NCI-H345 treated with DMSO at 0.1 percent for 48 hours (cell line): ENCODE results near the gene MYL11.
A peak's percentile ranks its signal among the peaks of the same experiment; 100 is the strongest.
"Not testable (repeated sequence)": the region's sequence is repeated elsewhere in the genome, so short reads cannot be mapped to it uniquely, and the experiment has no call there.

Experiments used
- DNase-seq: peaks from one replicate; lab custom pipeline; 2025; ENCODE audit not compliant: unreplicated experiment; lab: John Stamatoyannopoulos, UW

MYL11 gene

GRCh38 chr16:30374538-30374937 lies at the start of gene MYL11:
MYL11 (plus strand) TSS chr16:30374802; CDS start chr16:30374858, 56 bp downstream.
- DNase-seq = no peak

DNA sequence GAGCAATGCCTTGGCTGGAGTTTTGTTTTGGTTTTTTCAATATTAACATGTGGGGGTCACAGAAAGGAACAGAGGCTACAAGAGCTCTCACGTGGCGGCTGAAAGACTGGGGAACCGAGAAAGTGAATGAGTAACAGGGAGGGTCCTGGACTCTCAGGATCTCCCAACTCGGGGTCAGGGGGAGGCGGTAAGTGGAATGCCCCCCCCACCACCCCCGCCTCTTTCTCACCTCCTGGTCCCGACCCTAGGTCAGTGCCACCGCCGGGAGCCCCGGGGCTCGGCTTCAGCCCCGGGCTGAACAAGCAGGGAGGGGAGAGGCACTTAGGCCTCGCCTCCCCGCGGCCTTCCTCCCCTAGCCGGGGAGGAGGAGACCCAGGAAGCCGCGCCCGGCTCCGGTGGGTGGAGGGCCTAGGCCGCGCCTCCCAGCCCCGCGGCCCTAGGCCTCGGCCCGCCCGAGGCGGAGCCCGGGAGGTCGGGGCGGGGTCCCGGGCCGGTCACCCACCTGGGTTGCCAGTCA lies 40.1 kb upstream of the MYL11 start:
- DNase-seq = peak; percentile 40

GRCh38 chr16:30335028-30335597 lies 39.5 kb upstream of the MYL11 start:
- DNase-seq = peak; percentile 74

GRCh38 chr16:30335598-30336474 lies 38.8 kb upstream of the MYL11 start:
- DNase-seq = no peak

DNA sequence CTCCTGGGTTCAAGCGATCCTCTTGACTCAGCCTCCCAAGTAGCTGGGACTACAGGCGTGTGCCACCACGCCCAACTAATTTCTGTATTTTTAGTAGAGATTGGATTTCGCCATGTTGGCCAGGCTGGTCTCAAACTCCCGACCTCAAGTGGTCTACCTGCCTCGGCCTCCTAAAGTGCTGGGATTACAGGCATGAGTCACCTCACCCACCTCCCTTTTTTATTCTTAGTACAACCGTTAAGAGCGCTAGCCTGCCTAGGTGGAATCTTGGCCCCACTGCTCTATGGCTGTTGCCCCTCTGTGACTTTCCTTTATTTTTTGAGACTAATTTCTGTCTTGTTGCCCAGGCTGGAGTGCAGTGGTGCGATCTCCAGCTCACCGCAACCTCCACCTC lies 36.6 kb upstream of the MYL11 start:
- DNase-seq = not testable (repeated sequence)

DNA sequence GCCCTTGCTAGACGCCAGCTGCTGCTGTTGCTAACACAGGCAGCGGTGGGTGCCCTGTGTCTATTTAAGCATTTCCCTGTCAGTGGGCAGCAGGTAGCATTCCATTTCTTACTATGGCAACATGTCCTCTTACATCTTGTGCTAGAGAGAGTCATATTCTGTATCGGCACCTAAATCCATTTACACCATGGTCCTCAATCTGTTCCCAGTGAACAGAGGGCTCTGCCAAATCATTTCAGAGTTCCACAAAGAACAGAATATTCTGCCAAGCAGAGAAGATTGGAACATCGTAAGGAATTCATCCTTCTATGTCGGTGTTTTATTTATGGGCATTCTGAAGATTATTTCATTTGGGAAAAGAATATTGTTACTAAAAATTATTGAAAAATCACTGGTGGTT lies 35.9 kb upstream of the MYL11 start:
- not testable (repeated sequence) for DNase-seq

GRCh38 chr16:30340621-30341020 lies 34.0 kb upstream of the MYL11 start:
- DNase-seq = peak; percentile 89

GRCh38 chr16:30341971-30342370 lies 32.6 kb upstream of the MYL11 start:
- DNase-seq = not testable (repeated sequence)

DNA sequence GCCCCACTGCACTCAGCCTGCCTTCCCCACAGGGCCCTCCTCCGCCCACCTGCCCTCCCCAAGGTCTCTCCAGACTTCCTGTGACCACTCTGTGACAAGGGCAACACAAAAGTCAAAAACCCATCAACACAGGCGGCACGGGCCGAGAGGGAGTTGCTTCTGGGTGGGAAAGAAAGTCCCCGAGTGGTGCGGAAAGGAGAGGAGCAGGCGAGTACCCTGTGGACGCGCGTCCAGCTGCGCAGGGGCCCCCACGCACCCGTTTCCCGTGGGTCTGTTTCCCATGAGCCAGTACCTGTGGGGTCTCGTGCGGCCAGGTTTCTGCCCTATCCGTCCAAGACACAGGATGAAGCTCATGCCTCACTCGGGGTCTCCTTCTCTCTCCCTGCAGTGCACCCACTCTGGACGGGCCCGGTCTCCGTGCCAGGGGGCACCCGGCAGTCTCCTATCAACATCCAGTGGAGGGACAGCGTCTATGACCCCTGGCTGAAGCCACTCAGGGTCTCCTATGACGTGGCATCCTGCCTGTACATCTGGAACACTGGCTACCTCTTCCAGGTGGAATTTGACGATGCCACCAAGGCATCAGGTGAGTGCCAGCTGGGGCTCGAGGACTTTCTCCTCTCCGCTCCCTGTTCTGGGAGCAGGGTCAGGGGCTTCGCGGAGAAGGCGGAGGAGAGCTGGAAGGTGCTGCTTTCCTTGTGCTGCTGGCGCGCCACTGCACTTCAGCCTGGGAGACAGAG lies 31.7 kb upstream of the MYL11 start:
- DNase-seq = no peak

GRCh38 chr16:30343491-30343820 lies 31.1 kb upstream of the MYL11 start:
- DNase-seq = not testable (repeated sequence)

- DNase-seq = no peak
Measured at GRCh38 chr16:30346286-30346685, 28.3 kb upstream of the MYL11 start.

DNA sequence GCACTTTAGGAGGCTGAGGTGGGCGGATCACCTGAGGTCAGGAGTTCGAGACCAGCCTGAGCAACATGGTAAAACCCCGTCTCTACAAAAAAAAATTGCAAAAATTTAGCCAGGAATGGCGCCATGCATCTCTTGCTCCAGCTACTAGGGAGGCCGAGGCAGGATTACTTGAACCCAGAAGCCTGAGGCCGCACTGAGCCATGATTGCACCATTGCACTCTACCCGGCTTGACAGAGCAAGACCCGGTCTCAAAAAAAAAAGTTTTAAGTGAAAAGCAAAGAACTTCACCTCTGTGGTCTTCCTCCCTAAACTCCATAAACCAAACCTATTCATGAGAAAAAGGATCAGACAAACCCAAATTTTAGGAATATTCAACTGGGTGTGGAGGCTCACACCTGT lies 26.5 kb upstream of the MYL11 start:
- no peak for DNase-seq

- DNase-seq = no peak
Measured at GRCh38 chr16:30348929-30349328, 25.7 kb upstream of the MYL11 start.

- no peak for DNase-seq
Measured at GRCh38 chr16:30349675-30350074, 24.9 kb upstream of the MYL11 start.

GRCh38 chr16:30350134-30350871 lies 24.3 kb upstream of the MYL11 start:
- no peak for DNase-seq

DNA sequence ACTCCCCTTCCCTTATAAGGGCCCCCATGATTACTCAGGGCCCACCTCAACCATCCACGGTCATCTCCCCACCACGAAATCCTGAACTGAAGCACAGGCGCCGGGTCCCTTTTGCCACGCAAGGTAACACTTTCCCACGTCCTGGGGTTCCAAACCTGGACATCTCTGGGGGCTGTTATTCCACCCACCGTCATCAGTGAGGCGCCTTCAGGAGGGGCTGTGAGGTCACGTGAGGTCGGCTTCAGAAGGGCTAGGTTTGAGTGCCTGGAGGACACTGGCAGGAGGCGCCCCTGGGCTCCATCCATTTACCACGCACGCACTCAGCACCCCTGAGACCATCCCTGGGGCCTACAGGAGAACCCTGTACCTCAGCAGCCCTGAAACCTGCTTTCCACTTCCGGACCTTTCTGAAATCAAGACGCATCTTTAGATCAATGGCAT lies 23.6 kb upstream of the MYL11 start:
- no peak for DNase-seq

DNA sequence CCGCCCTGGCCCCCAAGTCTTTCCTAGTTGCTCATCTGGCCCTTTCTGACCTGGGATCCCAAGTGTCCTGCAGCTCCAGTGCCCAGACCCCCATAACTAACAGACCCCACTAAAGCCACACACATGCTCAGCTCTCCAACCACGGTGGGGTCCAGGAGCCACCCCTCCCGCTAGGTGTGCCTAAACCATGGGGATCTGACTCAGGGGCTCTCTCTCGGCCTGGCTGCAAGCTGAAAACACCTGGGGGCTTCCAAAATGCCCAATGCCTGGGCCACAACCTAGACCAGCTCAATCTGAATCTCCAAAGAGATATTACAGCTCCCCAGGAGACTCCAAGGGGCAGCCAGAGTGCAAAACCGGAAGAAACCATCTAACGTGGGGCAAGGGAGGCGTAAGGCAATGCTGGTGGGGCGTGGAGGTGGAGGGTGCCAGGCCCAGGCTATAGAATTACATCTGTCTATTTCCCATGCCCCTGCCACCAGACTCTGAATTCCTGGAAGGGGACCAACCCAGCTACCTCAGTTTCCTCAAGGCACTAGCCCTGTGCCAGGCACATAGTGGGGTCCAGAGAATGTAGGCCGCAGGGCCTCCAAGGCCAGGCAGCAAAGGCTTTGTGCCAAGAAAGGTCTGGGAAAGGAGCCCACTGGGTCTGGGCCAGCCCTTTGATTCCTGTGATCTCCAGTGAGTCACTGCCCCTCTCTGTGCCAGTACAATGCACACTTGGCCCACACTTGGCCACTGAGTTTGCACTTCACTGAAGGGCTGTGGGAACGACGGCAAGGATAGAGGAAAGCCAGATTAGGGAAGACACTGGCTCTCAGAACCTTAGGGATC lies 22.8 kb upstream of the MYL11 start:
- DNase-seq = no peak

DNA sequence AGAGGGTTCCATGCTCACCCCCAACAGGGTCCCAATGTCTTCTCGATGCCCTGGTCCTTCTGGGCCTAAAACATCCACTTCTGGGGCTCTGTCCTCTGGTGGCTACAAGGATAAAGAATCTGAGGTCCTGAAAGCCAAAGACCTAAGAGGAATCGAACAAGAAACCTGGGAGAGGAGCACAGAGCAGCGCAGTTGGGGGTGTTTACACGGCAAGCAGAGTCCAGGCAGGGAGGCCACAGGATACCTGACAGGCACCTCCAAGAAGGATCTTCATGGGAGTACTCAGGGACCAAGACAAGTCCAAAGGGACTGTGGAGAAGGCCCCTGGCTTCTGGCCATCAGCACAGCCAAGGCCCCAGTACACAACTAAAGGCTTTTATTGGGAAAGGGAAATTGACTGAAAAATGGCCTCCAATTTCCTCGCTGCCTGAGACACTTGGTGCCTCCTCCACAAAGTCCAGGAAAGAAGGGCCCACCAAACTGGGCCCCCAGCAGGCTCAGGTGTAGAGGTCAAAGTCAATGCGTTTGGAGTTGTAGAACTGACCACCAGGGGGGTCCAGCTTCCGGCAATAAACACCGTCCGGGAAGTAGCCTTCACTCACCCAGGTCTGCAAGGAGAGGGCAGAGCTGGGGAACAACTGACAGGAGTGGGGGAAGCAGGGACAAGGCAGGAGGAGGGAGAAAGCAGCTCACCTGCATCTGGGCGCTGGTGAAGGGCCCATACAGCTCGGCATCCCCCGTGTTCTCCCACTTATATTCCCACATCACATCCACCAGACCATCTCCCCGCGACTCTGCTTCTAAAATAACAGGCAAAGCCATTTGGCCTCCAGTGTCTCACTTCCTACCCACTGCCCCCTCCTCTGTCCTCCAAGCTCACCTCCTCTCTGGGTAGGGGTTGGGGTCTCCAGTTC lies 21.9 kb upstream of the MYL11 start:
- DNase-seq = no peak
